Stomach (tissue), 9 donors: ENCODE data around the gene MLYCD. TPM values are rescaled to one million over a fixed set of nuclear protein-coding genes. Genes with fewer than 3 reads are reported as not detected.
"Not testable (repeated sequence)": the region's sequence is repeated elsewhere in the genome, so short reads cannot be mapped to it uniquely, and the experiment has no call there.

Experiments used
- DNase-seq, 2 donors: peaks; one replicate each; pipeline versions ENCODE4 v3.0.0 to v3.0.0-alpha.2; 2013 to 2019
- H3K27ac ChIP-seq, 5 donors: fragments of 200-600 bp in 4 of 5; sonication (generic) in 4 of 5; one replicate each; pipeline ENCODE4 v1.5.1; 2013 to 2019; ENCODE audit warnings: mild to moderate bottlenecking in 1 of 5, moderate library complexity in 1 of 5
- H3K27me3 ChIP-seq, 3 donors: fragments of 200-600 bp; sonication (generic); one replicate each; pipeline ENCODE4 v1.5.1; 2017 to 2019; ENCODE audit warnings: mixed run types in 1 of 3
- H3K36me3 ChIP-seq, 4 donors: fragments of 200-600 bp; sonication (generic); 1 replicate in 3 of 4; 2 replicates in 1 of 4; pipeline ENCODE4 v1.5.1; 2016 to 2019
- H3K4me1 ChIP-seq, 4 donors: fragments of 200-600 bp; sonication (generic); one replicate each; pipeline ENCODE4 v1.5.1; 2016 to 2019
- H3K4me3 ChIP-seq, 4 donors: fragments of 200-600 bp; sonication (generic) in 3 of 4; one replicate each; pipeline ENCODE4 v1.5.1; 2016 to 2019; ENCODE audit warnings: mild to moderate bottlenecking in 1 of 4
- H3K9me3 ChIP-seq, 4 donors: fragments of 200-600 bp; sonication (generic); one replicate each; pipeline ENCODE4 v1.5.1; 2016 to 2019
- CTCF ChIP-seq, 7 experiments: fragments of 450-650 bp in 4 of 7; fragments of 200-600 bp in 3 of 7; sonication (generic) in 3 of 7; IDR thresholded peaks; one replicate each; pipeline ENCODE4 v1.5.1; 2016 to 2019; ENCODE audit warnings: antibody characterized with exemption in 7 of 7, control low read depth in 2 of 7, mild to moderate bottlenecking in 1 of 7
- EP300 ChIP-seq: sonication (generic); formaldehyde crosslinking; IDR thresholded peaks from one replicate; pipeline ENCODE4 v1.6.1; 2017; ENCODE audit warnings: antibody characterized with exemption
- POLR2A ChIP-seq, 4 donors: fragments of 450-650 bp; IDR thresholded peaks; one replicate each; pipeline ENCODE4 v1.6.1; 2016; ENCODE audit warnings: antibody characterized with exemption in 4 of 4, control low read depth in 2 of 4, mild to moderate bottlenecking in 1 of 4, moderate library complexity in 1 of 4
- POLR2AphosphoS5 ChIP-seq, 3 donors: sonication (generic); formaldehyde crosslinking; IDR thresholded peaks; one replicate each; pipeline ENCODE4 v1.6.1; 2016; ENCODE audit warnings: antibody characterized with exemption in 3 of 3
- WGBS, 5 donors: extraction: QIAGEN DNeasy Blood & Tissue Kit in 3 of 5; methylation state at CpG; one replicate each; pipeline versions ENCODE4 v1.1.5 to v1.1.7; 2013 to 2018; 5-methylcytosine and 5-hydroxymethylcytosine counted together
- intact Hi-C: fragments of 100-400 bp; cut with DNase I; formaldehyde crosslinking; loops from one replicate; pipeline ENCODE4 v1.15.1; 2023; ENCODE audit warnings: low total_unique reads
- polyA plus RNA-seq, 3 donors: library from polyadenylated mRNA; stranded (reverse); fragments of 200-250 nt; gene quantifications; one replicate each; pipeline ENCODE4 v1.2.3, GENCODE V29; 2013
- total RNA-seq, 5 donors: library from RNA; depleted of rRNA; stranded (reverse); fragments of >200 nt; gene quantifications; one replicate each; pipeline versions ENCODE4 v1.1.0 to v1.2.3, GENCODE V29; 2014 to 2016
- donor health status: healthy with polysubstance abuse.
- donor health status: Bipolar disorder and iron deficiency.
- donor health status: healthy.

MLYCD gene
- total and polyA plus RNA-seq, 8 donors, result 2.9 to 43.8 (median 14.4) TPM

- Histone ChIP-seq H3K4me3 (no peak overlapping the region), H3K9me3 (no peaks in the 10 kb centered on the region), H3K27me3 (no peaks in the 10 kb centered on the region), H3K4me1 (peaks cover 0 to 26% (median 13%) of the 10 kb centered on the region in 4 donors), H3K36me3 (peaks cover 0 to 10% (median 0%) of the 10 kb centered on the region in 4 donors), H3K27ac (no peak overlapping the region)
- 57 to 70% (median 63%) methylated on average over 12 of the region's 12 CpGs for WGBS, 5 donors
- no peak for DNase-seq
- no peak for TF ChIP-seq POLR2AphosphoS5 (IDR thresholded peaks at IDR 0.05)
- no peak for TF ChIP-seq CTCF (IDR thresholded peaks at IDR 0.05)
- TF ChIP-seq POLR2A (IDR thresholded peaks at IDR 0.05), result no peak
- no peak for TF ChIP-seq EP300
- intact Hi-C loops, result no loop called here
Observed at GRCh38 chr16:83939266-83939855, 40.4 kb downstream of the MLYCD start.

DNA sequence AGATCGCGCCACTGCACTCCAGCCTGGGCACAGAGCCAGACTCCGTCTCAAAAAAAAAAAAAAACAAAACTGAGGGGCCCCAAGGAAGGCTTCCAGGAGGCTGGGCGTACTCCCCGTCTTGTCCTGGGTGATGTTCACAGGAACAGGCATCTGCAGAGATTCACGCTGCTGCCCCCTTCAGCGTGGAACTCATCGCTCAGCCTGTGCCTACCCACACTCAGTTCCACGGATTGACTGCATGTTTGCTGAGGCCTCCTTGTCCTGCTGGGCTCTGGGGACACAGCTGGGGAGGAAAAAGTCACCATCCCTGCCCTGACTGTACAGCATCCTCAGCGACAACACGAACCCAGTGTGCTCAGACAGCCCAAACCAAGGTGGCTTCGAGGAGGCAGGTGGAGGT is 41.2 kb downstream of the MLYCD start:
- DNase-seq, result no peak

GRCh38 chr16:83940630-83941378 is 41.9 kb downstream of the MLYCD start:
- peaks cover 0 to 34% (median 13%) of the 10 kb centered on the region in 4 donors for H3K4me1 ChIP-seq
- H3K27ac ChIP-seq, result no peak overlapping the region
- DNase-seq, result no peak
- peaks cover 0 to 10% (median 0%) of the 10 kb centered on the region in 4 donors for H3K36me3 ChIP-seq
- no peak overlapping the region for H3K4me3 ChIP-seq
- 74 to 85% (median 76%) methylated on average over 28 of the region's 28 CpGs for WGBS, 5 donors
- no peaks in the 10 kb centered on the region for H3K27me3 ChIP-seq
- TF ChIP-seq POLR2AphosphoS5 (IDR thresholded peaks at IDR 0.05) (no peak), CTCF (IDR thresholded peaks at IDR 0.05) (no peak), POLR2A (IDR thresholded peaks at IDR 0.05) (no peak), EP300 (no peak)
- H3K9me3 ChIP-seq, result no peaks in the 10 kb centered on the region
- intact Hi-C loops, result no loop called here

More for the DNA sequence above, 41.2 kb downstream of the MLYCD start:
- H3K27me3 ChIP-seq, result no peaks in the 10 kb centered on the region
- TF ChIP-seq POLR2AphosphoS5 (IDR thresholded peaks at IDR 0.05), result no peak
- no peak for TF ChIP-seq POLR2A (IDR thresholded peaks at IDR 0.05)
- TF ChIP-seq CTCF (IDR thresholded peaks at IDR 0.05), result no peak
- TF ChIP-seq EP300, result no peak
- peaks cover 0 to 10% (median 0%) of the 10 kb centered on the region in 4 donors for H3K36me3 ChIP-seq
- H3K27ac ChIP-seq, result no peak overlapping the region
- H3K9me3 ChIP-seq, result no peaks in the 10 kb centered on the region
- H3K4me1 ChIP-seq, result peaks cover 0 to 34% (median 13%) of the 10 kb centered on the region in 4 donors
- intact Hi-C loops, result no loop called here
- no peak overlapping the region for H3K4me3 ChIP-seq
- 62 to 76% (median 69%) methylated on average over 10 to 12 of the region's 12 CpGs for WGBS, 5 donors

GRCh38 chr16:83941546-83941945 is 42.6 kb downstream of the MLYCD start:
- H3K27ac ChIP-seq, H3K4me3 ChIP-seq, intact Hi-C loops, H3K9me3 ChIP-seq, DNase-seq, H3K27me3 ChIP-seq: not testable (repeated sequence)
- 96 to 98% (median 97%) methylated on average over 9 of the region's 9 CpGs for WGBS, 5 donors
- Histone ChIP-seq H3K4me1 (peaks cover 0 to 37% (median 13%) of the 10 kb centered on the region in 4 donors), H3K36me3 (peaks cover 0 to 10% (median 0%) of the 10 kb centered on the region in 4 donors)

- TF ChIP-seq CTCF (IDR thresholded peaks at IDR 0.05) (no peak), POLR2AphosphoS5 (IDR thresholded peaks at IDR 0.05) (no peak), POLR2A (IDR thresholded peaks at IDR 0.05) (no peak)
- peaks cover 0 to 42% (median 14%) of the 10 kb centered on the region in 4 donors for H3K4me1 ChIP-seq
Observed at GRCh38 chr16:83942074-83942473, 43.2 kb downstream of the MLYCD start.

More at GRCh38 chr16:83942074-83942473, 43.2 kb downstream of the MLYCD start:
- intact Hi-C loops, result no loop called here
- Histone ChIP-seq H3K4me3 (no peak overlapping the region), H3K36me3 (peaks cover 0 to 6% (median 0%) of the 10 kb centered on the region in 4 donors), H3K9me3 (no peaks in the 10 kb centered on the region), H3K27ac (no peak overlapping the region), H3K27me3 (no peaks in the 10 kb centered on the region)
- 84 to 88% (median 86%) methylated on average over 13 to 14 of the region's 14 CpGs for WGBS, 5 donors
- DNase-seq, result no peak
